Omental fat pad (tissue), 4 donors: ENCODE measurements around the gene TMEM132C. TPM values are rescaled to one million over a fixed set of nuclear protein-coding genes. Genes with fewer than 3 reads are reported as not detected.
A peak's percentile ranks its signal among the peaks of the same experiment; 100 is the strongest.

Source experiments
- ATAC-seq: fragments of 150-250 bp; one replicate; pipeline ENCODE4 v1.9.1; 2016; ENCODE audit warnings: mild to moderate bottlenecking, moderate library complexity; ENCODE audit not compliant: low FRiP score
- DNase-seq: peaks from one replicate; pipeline ENCODE4 v3.0.0-alpha.2; 2019; ENCODE audit warnings: low spot score
- total RNA-seq, 4 donors: library from RNA; depleted of rRNA; stranded (reverse); fragments of >200 nt; gene quantifications; one replicate each; pipeline ENCODE4 v1.1.0, GENCODE V29; 2016
- TF ChIP-seq, protein P1 (sequence below), 3 donors: fragments of 450-650 bp; IDR thresholded peaks; one replicate each; pipeline ENCODE4 v1.5.1; 2016 to 2017; ENCODE audit warnings: antibody characterized with exemption in 3 of 3, mild to moderate bottlenecking in 3 of 3, moderate library complexity in 2 of 3

TMEM132C gene
- total RNA-seq, 4 donors from 2014 or later, result 15.6 to 109 (median 44.9) TPM

DNA sequence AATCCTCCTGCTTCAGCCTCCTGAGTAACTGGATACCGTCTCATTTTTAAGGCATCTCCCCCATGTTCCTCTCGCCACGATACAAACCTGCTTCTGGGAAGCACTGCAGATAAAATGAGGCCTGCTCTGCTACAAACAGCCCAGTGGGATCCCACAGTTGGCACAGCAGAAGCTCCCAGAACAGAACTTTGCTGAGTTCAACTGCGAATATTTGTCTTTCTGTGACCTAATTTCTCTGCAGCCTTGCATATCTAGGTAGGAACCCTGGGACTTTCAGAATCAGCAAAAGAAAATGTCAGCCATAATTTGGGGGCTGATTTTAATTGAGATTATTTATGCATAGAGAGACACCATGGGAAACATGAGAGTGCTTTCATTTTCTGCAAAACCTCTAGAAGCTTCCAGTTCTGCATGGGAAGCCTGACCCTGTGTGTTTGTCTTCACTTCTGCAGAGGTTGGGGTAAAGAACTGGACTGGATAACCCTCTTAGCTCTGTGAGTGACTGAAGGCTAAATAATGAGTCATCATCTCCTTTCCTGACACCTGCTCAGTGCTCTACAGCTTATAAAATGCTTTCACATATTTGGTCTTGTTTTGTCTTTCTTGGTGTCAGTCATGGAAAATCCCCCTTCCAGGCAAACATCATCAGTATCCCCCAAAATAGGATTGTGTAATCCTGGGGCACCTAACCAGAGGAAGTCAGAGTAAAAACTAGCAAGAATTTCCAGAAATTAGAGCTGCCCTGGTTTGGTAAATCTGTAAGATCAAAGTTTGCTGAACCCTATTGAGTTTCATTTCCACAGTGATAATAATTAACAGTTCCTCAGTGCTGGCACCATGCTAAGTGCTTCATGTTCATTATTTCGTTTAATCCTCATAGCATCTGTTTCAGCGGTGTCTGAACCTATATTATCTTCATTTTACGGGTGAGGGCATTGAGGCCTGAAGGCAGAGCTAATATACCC is 371.0 kb downstream of the TMEM132C start:
- ATAC-seq (no peak), DNase-seq (no peak)
- TF ChIP-seq, protein P1, sequence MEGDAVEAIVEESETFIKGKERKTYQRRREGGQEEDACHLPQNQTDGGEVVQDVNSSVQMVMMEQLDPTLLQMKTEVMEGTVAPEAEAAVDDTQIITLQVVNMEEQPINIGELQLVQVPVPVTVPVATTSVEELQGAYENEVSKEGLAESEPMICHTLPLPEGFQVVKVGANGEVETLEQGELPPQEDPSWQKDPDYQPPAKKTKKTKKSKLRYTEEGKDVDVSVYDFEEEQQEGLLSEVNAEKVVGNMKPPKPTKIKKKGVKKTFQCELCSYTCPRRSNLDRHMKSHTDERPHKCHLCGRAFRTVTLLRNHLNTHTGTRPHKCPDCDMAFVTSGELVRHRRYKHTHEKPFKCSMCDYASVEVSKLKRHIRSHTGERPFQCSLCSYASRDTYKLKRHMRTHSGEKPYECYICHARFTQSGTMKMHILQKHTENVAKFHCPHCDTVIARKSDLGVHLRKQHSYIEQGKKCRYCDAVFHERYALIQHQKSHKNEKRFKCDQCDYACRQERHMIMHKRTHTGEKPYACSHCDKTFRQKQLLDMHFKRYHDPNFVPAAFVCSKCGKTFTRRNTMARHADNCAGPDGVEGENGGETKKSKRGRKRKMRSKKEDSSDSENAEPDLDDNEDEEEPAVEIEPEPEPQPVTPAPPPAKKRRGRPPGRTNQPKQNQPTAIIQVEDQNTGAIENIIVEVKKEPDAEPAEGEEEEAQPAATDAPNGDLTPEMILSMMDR (IDR thresholded peaks at IDR 0.05), result no peak

DNA sequence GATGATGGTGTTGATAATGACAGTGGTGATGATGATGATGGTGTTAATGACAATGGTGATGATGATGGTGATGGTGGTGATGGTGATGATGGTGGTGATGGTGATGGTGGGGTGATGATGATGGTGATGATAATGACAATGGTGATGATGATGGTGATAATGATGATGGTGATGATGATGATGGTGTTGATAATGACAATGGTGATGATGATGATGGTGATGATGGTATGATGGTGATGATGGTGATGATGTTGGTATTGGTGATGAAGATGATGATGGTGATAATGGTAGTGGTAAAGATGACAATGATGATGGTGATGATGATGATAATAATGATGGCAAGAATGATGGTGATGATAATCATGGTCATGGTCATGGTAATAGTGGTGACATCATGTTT is 372.1 kb downstream of the TMEM132C start:
- ATAC-seq (no peak), DNase-seq (no peak)
- TF ChIP-seq, protein P1 (IDR thresholded peaks at IDR 0.05), result no peak

DNA sequence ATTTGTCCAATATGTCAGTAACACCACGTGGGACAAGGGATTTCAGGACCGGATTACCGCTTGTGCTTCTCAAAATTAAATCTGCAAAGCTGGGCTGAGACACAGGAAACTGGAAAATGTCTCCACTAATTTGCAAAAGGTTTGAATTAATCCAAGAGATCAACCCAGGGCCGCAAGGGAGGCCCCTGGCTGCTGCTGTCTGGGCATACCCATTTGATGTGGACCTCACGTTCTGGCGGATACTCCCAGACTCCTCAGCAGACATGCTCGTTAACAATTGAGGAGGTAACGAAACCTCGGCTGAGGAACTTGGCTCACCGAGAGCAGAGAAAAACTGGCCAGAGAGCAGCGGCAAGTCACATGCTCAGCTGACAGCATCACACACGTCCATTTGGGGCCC is 376.2 kb downstream of the TMEM132C start:
- DNase-seq (no peak), ATAC-seq (no peak)
- TF ChIP-seq, protein P1 (IDR thresholded peaks at IDR 0.05), result no peak

DNA sequence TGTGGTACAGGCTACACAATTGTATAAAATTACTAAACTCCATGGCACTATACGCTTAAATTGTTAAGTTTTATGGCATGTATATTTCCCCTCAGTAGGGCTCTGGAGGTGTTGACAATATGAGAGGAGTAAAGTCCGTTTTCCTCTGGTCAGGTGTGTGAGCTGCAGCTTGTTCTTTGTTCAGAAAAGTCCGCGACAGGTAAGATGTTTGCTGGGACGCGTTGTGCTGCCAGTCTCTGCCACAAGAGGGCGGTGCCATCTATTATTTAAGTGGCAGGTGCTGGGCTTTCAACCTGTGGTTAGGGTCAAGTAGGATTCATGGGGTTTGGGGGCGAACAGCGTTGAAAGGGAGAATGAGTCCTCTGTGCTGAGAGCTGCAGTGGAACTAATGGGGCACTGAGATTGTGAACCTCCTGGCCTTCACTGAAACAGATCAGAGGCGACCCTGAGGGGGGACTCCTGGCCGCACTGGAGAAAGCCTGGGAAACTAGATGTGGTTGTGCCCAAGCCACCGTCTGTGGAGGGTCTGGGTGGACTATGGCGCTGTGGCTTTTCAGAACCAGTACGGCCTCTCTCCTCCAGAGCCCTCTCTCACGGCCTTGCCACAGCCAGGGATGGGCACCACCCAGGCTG is 377.8 kb downstream of the TMEM132C start:
- ATAC-seq (no peak), DNase-seq (no peak)
- TF ChIP-seq, protein P1 (IDR thresholded peaks at IDR 0.05), result no peak

DNA sequence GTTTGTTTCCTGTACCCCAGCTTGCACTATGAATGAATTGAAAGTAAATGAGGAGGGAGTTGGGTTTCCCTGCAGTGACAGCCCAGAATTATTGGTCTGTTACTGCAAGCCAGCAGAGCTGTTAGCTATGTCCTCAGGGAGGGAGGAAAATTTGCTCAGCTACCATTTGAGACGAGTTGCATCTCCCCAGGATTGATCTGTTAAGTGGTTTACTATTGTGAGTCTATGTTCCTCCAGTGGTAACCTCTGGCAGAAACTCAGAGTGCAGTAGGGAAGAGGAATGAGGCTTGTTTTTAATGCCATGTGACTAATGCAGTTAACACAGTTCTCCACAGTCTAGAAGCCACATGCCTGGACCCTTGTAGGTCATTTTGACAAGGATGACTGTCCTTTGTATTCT is 382.9 kb downstream of the TMEM132C start:
- ATAC-seq, result no peak

DNA sequence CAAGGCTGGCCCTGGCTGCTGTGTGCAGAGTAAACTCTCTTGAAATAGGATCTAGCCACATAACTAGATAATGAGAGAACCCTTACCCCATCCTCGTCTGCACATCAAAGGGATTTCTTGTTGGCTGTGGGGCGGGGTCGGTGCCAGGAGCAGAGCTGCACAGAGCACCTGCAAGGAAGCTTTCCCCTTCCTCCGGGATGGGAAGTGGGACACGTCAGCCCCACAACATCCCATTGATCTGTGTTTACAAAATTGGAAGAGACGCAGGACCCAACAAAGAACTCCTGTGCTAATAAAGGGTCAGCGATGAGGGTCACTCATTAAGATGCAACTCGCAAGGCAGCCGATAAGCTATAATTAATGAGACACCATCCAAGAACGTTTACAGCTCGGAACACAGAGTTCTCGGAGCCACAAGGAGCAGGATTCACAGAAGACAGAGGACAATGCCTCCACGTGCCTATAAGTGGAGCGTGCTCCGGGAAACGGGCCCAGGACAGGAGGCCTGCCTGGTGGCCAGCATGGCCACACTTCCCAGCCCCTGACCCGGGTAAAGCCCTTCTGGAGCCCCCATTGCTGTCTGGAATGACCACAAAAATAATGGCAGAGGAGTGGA is 385.3 kb downstream of the TMEM132C start:
- TF ChIP-seq, protein P1 (IDR thresholded peaks at IDR 0.05), result no peak
- DNase-seq, result no peak
- ATAC-seq, result peak; percentile 11

More for the DNA sequence above, 382.9 kb downstream of the TMEM132C start:
- DNase-seq, result no peak
- TF ChIP-seq, protein P1 (IDR thresholded peaks at IDR 0.05), result no peak
